Measurements from ENCODE around the gene VSTM4. TPM values are rescaled to one million over a fixed set of nuclear protein-coding genes. Genes with fewer than 3 reads are reported as not detected.

The VSTM4 gene
- total RNA-seq = 10 to 100 TPM in 1 of 3 donors, 1 to 10 TPM in 2; 8.5 to 17.3 (median 9.5) TPM

GRCh38 chr10:49115015-49115795 is at the start of gene VSTM4:
TSS of gene VSTM4 (minus strand) at chr10:49115522. CDS start at chr10:49115485, 37 bp downstream.
- Histone ChIP-seq H3K9me3 (no peaks in the 10 kb centered on the region), H3K27me3 (no peaks in the 10 kb centered on the region), H3K4me1 (no peaks in the 10 kb centered on the region), H3K27ac (peak within 1 kb of the TSS; percentile 73 to 92), H3K36me3 (no peaks in the 10 kb centered on the region), H3K4me3 (peak within 1 kb of the TSS; percentile 62 to 83 (median 64))
- no peak for DNase-seq (ENCODE audit: low spot score in 2 of 2)
- intact Hi-C loops (cut with DNase I; ENCODE audit: low total_unique reads) = no loop called here
- TF ChIP-seq POLR2AphosphoS5 (IDR thresholded peaks at IDR 0.05) (no peak), POLR2A (IDR thresholded peaks at IDR 0.05) (no peak)

- no peaks in the 10 kb centered on the region for H3K27me3 ChIP-seq
- no peak overlapping the region for H3K27ac ChIP-seq
- intact Hi-C loops (cut with DNase I; ENCODE audit: low total_unique reads) = no loop called here
- H3K4me3 ChIP-seq = no peak overlapping the region
- no peaks in the 10 kb centered on the region for H3K4me1 ChIP-seq
- H3K36me3 ChIP-seq = no peaks in the 10 kb centered on the region
- TF ChIP-seq CTCF (IDR thresholded peaks at IDR 0.05) (peak in 2 of 3 donors; percentile 22 to 31), POLR2AphosphoS5 (IDR thresholded peaks at IDR 0.05) (no peak)
- DNase-seq (ENCODE audit: low spot score in 2 of 2) = no peak
- no peaks in the 10 kb centered on the region for H3K9me3 ChIP-seq
Observed at GRCh38 chr10:49164559-49165188, 49.4 kb upstream of the VSTM4 start.

- intact Hi-C loops (cut with DNase I; ENCODE audit: low total_unique reads) = no loop called here
- TF ChIP-seq CTCF (IDR thresholded peaks at IDR 0.05) (no peak), POLR2AphosphoS5 (IDR thresholded peaks at IDR 0.05) (no peak), POLR2A (IDR thresholded peaks at IDR 0.05) (no peak)
Observed at GRCh38 chr10:49163741-49164140, 48.4 kb upstream of the VSTM4 start.

GRCh38 chr10:49162761-49163310 is 47.5 kb upstream of the VSTM4 start:
- Histone ChIP-seq H3K36me3 (no peaks in the 10 kb centered on the region), H3K4me1 (no peaks in the 10 kb centered on the region), H3K27me3 (no peaks in the 10 kb centered on the region), H3K4me3 (no peak overlapping the region), H3K9me3 (no peaks in the 10 kb centered on the region), H3K27ac (no peak overlapping the region)
- TF ChIP-seq CTCF (IDR thresholded peaks at IDR 0.05) (no peak), POLR2AphosphoS5 (IDR thresholded peaks at IDR 0.05) (no peak), POLR2A (IDR thresholded peaks at IDR 0.05) (no peak)
- intact Hi-C loops (cut with DNase I; ENCODE audit: low total_unique reads) = no loop called here
- no peak for DNase-seq (ENCODE audit: low spot score in 2 of 2)

More at GRCh38 chr10:49163741-49164140, 48.4 kb upstream of the VSTM4 start:
- Histone ChIP-seq H3K9me3 (no peaks in the 10 kb centered on the region), H3K27ac (no peak overlapping the region), H3K4me1 (no peaks in the 10 kb centered on the region), H3K4me3 (no peak overlapping the region), H3K27me3 (no peaks in the 10 kb centered on the region), H3K36me3 (no peaks in the 10 kb centered on the region)
- DNase-seq (ENCODE audit: low spot score in 2 of 2) = no peak

GRCh38 chr10:49162063-49162462 is 46.7 kb upstream of the VSTM4 start:
- Histone ChIP-seq H3K4me1 (no peaks in the 10 kb centered on the region), H3K27me3 (no peaks in the 10 kb centered on the region), H3K27ac (no peak overlapping the region), H3K9me3 (no peaks in the 10 kb centered on the region), H3K36me3 (no peaks in the 10 kb centered on the region), H3K4me3 (no peak overlapping the region)
- TF ChIP-seq POLR2AphosphoS5 (IDR thresholded peaks at IDR 0.05) (no peak), POLR2A (IDR thresholded peaks at IDR 0.05) (no peak), CTCF (IDR thresholded peaks at IDR 0.05) (no peak)
- intact Hi-C loops (cut with DNase I; ENCODE audit: low total_unique reads) = no loop called here
- DNase-seq (ENCODE audit: low spot score in 2 of 2) = no peak
